GM18870 (cell line): ENCODE results near the gene TRPC3.

Experiments used
- ATAC-seq: cut with Tn5 transposase; IDR thresholded peaks from one replicate; pipeline ENCODE4 v1.9.1; 2021; ENCODE audit warnings: moderate library complexity; ENCODE audit not compliant: unreplicated experiment

TRPC3 gene

DNA sequence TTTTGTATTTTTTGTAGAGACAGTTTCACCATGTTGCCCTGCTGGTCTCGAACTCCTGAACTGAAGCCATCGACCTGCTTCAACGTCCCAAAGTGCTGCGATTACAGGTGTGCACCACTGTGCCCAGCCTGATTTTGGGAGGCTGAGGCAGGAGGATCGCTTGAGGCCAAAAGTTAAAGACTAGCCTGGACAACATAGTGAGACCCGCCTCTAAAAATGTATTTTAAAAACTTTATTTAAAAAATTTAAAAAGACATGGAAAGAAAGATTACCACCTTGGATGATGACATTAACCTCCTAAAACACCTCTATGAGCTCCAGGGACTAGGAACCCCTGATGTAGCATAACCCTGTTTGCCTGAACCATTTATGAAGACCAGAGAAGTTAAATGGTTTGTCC, 75.8 kb downstream of the TRPC3 start:
- ATAC-seq, result no peak

- ATAC-seq, result no peak
Observed at GRCh38 chr4:121875652-121876051, 76.2 kb downstream of the TRPC3 start.

DNA sequence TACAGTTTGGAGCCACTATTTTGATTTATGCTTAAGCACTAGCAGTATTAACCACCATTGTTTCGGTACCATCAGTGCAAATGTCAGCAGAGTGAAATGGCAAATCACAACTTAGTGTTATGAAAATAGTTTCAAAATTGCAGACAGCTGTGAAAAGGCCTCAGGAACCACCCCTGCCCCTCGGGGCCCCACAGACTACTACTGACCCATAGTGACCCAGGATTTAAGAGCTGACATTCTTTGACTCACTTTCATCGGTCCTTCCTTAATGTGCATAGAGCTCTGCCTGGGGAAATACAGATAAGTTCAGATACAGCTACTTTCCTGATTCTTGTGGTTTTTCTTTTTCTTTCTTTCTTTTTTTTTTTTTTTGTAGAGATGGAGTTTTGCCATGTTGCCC, 78.3 kb downstream of the TRPC3 start:
- ATAC-seq, result peak; percentile 15

DNA sequence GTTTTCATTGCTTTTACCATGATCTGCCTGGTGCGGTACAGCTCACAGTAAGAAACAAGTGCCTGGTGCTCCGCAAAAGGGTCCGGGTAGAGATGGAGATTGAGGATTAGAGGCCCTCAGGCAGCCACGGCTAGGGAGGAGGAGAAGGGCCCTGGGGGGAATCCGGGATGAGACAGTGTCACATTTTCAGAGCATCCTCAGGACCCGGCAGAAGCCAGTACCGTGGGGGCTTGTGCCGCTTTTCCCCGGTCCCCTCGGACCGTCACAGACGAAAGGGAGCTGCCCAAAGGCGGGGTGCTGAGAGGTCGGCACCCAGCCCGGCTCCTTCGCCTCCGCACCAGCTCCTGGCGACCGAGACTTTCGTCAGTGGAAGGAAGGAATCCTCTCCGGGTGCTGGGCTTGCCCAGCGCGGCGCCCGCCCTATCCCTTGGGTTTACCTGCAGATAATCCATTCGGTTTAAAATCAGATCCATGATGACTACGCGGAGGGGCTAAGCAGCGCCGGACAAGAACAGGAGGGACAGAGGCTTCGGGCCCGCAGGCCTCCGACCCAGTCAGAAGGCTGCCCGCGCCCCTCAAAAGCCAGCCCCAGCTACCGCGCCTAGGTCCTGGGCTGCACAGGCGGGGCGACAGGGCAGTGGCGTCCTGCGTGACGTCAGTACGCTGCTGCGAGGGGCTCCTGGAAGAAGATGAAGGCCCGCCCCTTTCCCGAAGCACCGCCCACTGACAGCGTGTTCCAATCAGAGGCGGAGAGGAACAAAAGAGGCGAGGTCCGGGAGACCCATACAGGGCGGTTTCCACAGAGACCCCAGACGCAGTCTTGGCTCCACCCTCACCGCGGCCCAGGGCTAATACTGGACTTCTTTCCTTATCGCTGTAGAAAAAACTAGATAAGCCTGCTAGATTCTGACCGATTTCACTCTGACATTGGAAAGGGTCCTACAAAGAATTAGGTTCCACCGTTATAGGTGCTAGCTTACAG, 81.7 kb downstream of the TRPC3 start, which contains the start of gene BBS7:
Gene BBS7, minus strand, starts transcription at position 634 of the 982 bp plus-strand sequence. Its CDS starts 161 bp downstream, at position 473.
- ATAC-seq, result peak; percentile 97

- ATAC-seq, result no peak
Observed at GRCh38 chr4:121863799-121864198, 88.1 kb downstream of the TRPC3 start.

DNA sequence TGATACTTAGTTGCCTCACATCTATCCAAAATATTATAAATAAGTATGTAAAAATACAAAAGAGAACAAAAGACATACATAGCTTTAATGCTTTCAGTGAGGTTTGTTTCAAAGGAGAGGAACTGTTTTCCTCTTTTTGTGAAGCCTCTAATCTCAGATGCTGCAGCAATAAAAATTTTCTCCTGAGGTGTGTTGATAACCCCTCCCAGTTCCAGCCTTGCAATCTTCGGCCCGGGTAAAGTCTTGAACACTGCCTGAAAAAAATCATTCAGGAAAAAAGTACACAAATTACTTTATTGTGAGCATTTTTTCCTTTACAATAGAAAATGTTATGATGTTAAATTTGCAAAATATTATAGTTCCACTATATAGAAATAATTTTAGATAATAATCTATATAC, 90.4 kb downstream of the TRPC3 start:
- no peak for ATAC-seq

- no peak for ATAC-seq
Observed at GRCh38 chr4:121860121-121860520, 91.7 kb downstream of the TRPC3 start.

DNA sequence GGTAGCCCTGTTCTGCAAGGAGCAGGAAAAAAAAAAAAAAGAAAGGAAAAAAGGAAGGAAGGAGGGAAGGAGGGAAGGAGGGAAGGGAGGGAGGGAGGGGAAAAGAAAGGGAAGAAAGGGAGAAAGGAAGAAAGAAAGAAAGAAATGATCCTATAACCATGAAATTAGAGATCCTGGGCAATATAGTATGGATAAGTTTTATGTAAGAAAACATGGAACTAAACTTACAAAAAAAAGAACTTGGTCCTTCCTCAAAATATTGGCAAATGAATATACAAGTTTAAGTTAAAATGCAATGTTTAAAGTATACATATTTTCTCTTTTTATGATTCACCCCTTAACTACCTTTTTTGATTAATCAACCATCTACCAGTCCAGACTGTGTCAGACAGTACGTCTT, 100.5 kb downstream of the TRPC3 start:
- ATAC-seq, result no peak

- no peak for ATAC-seq
Observed at GRCh38 chr4:121846662-121847061, 105.2 kb downstream of the TRPC3 start.

GRCh38 chr4:121842862-121843261, 109.0 kb downstream of the TRPC3 start:
- no peak for ATAC-seq

- no peak for ATAC-seq
Observed at GRCh38 chr4:121838136-121838535, 113.7 kb downstream of the TRPC3 start.

DNA sequence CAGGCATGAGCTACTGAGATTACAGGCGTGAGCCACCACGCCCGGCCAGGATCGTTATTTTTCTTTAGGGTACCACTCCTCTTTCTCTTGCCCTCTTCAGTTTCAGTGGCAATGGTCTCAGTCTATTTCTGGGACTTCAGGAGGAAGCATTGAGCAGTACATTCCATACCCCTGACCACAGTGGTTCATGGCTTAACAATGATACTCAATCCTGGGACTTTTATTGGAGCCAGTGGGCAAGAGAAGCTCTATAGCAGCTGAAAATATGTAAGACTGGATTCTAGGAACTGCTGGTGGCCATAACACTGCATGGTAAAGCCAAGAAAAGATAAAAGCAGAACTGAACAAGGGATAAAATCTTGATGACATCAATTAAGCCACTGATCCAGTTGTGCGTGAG, 122.3 kb downstream of the TRPC3 start:
- ATAC-seq, result no peak
